NCI-H2227 (cell line): Measurements from ENCODE around the gene OR2Z1.
"Not testable (repeated sequence)": the region's sequence is repeated elsewhere in the genome, so short reads cannot be mapped to it uniquely, and the experiment has no call there.

Source experiments
- DNase-seq: peaks from one replicate; lab custom pipeline; 2025; ENCODE audit not compliant: unreplicated experiment; lab: John Stamatoyannopoulos, UW

Gene OR2Z1

DNA sequence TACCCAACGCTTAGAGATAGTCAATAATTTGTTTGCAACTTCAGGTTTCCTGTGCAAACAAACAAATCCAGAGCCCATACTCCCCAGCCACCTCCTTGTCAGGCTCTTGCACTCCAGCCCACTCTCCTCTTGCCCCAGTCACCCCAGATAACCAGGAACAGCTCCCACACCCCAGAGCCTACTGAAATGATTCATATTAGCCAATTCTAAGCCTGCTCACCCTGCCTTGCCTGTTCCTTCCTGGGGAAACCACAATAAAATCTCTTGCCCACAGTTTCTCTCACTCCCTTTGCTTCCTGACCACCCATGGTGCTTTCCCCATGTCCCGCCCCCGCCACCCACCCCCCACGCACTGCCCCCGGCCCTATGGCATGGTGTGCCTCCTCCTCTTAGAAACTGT is 19.1 kb upstream of the OR2Z1 start:
- DNase-seq, result no peak

DNA sequence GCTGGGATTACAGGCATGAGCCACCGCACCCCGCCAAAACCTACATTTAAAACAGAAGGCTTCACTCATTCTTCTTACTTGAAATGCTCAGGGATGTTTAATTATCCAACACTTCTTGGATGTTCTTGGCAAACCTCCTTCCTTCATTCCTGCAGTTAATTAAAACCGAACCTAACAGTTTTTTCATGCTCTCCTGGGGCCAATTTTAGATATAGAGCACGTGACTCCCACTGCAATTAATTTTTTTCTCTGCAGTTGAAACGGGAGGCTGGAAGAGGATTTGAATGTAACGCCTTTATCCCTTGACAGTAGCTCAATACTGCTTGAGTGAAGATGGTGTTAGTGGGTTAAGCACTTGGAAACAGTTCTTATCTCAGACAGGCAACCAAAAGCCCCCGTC is 18.2 kb upstream of the OR2Z1 start:
- no peak for DNase-seq

DNA sequence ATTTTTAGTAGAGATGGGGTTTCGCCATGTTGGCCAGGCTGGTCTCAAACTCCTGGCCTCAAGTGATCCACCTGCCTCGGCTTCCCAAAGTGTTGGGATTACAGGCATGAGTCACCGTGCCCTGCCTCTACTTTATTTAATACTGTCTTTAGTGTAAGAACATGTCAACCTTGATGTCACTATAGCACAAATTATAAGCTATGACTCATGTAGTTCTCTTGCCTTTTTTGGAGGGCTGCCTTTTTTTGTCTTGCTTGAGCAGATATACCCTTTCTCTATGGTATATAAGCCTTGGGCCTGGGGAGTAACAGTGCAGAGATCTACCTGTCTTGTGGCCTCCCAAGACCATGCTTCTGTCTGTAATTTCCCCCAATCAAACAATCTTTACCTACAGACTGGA is 16.1 kb upstream of the OR2Z1 start:
- DNase-seq, result not testable (repeated sequence)

DNA sequence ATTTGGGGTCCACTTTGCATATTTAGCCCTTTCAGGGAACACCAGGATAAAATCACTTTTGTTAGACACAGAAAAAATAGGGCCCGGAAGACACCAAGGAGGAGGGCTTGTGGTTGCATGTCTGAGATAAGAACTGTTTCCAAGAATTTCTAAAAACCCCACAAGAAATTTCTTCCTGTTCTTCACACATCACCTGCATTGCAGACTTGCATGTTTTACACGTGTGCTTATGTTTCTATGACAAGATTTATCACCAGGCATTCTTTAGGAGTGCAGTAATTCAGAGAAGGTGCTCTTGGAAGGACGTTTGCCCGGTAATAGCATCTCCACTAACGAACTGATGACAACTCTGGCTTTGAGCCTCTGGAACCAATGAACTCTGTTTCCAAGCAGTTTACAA is 15.7 kb upstream of the OR2Z1 start:
- DNase-seq, result no peak

DNA sequence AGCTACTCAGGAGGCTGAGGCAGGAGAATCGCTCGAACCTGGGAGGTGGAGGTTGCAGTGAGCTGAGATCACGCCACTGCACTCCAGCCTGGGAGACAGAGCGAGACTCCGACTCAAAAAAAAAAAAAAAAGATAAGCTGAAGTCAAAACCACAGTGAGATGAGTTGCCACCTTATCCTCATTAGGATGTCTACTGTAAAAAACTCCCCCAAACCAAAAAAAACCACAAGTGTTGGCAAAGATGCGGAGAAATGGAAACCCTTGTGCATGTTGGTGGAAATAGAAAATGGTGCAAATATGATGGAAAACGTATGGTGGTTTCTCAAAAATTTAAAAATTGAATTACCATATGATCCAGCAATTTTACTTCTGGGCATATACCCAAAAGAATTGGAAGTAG is 11.1 kb upstream of the OR2Z1 start:
- not testable (repeated sequence) for DNase-seq

DNA sequence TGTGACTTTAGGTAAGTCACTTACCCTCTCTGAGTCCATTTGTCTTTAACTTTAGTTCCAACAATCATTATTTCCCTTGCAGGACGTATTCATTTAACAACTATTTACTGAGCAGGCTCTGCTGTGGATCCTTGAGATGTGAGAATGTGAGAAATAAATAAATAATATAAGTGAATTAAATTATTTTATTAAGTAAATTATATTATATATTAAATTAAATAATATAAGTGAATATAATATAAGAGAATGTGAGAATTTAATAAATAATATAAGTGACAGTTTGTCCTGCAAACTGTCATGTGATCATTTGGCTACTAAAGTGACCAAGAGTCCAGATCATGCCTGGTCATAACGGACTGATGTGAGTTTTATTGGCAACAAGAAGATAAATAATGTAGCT is 598 bp downstream of the OR2Z1 start:
- no peak for DNase-seq

DNA sequence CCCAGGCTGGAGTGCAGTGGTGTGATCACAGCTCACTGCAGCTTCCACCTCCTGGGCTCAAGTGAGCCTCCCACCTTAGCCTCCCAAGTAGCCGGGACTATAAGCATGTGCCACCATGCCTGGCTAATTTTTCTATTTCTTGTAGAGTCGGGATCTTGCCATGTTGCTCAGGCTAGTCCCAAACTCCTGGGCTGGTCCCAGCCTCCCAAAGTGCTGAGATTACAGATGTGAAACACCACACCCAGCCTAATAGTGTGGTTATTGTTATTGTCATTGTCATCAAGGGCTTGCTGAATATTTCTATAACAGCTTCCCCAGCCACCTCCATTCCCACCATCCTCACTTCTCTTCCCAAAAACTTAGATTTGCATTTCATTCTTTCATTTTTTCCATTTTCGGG is 2.8 kb downstream of the OR2Z1 start:
- no peak for DNase-seq

DNA sequence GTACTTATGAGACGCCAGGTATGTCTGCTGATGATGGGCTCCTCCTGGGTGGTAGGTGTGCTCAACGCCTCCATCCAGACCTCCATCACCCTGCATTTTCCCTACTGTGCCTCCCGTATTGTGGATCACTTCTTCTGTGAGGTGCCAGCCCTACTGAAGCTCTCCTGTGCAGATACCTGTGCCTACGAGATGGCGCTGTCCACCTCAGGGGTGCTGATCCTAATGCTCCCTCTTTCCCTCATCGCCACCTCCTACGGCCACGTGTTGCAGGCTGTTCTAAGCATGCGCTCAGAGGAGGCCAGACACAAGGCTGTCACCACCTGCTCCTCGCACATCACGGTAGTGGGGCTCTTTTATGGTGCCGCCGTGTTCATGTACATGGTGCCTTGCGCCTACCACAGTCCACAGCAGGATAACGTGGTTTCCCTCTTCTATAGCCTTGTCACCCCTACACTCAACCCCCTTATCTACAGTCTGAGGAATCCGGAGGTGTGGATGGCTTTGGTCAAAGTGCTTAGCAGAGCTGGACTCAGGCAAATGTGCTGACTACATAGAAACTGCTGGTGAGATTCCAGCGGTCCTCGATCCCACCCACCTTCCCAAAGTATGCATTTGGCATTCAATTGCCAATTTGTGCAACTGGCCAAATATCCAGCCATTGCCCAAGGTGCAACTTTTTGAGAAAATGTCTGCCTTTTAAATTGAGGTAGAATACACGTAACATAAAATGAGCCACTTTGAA is 10.2 kb downstream of the OR2Z1 start:
- no peak for DNase-seq

DNA sequence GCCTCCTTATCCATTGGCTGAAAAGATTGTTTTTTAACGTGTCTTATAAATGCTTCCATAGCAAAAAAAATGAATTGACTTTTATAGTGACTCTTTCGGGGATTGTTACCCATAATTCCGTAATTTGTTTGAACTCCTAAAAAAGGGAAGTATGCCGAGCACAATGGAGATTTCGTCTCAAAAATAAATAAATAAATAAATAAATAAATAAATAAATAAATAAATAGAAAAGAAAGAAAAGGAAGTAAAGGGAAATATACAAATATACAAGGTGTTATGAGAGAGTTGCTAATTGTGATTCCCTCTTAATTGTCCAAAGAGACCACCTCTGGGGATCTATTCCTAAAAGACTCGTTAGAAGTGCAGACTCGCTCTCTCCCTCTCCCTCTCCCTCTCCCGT is 16.9 kb downstream of the OR2Z1 start:
- no peak for DNase-seq

DNA sequence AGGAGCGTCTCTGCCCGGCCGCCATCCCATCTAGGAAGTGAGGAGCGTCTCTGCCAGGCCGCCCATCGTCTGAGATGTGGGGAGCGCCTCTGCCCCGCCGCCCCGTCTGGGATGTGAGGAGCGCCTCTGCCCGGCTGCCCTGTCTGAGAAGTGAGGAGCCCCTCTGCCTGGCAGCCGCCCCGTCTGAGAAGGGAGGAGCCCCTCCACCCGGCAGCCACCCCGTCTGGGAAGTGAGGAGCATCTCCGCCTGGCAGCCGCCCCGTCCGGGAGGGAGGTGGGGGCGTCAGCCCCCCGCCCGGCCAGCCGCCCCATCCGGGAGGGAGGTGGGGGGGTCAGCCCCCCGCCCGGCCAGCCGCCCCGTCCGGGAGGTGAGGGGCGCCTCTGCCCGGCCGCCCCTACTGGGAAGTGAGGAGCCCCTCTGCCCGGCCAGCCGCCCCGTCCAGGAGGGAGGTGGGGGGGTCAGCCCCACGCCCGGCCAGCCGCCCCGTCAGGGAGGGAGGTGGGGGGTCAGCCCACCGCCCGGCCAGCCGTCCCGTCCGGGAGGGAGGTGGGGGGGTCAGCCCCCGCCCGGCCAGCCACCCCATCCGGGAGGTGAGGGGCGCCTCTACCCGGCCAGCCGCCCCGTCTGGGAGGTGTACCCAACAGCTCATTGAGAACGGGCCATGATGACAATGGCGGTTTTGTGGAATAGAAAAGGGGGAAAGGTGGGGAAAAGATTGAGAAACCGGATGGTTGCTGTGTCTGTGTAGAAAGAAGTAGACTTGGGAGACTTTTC is 18.0 kb downstream of the OR2Z1 start:
- not testable (repeated sequence) for DNase-seq

DNA sequence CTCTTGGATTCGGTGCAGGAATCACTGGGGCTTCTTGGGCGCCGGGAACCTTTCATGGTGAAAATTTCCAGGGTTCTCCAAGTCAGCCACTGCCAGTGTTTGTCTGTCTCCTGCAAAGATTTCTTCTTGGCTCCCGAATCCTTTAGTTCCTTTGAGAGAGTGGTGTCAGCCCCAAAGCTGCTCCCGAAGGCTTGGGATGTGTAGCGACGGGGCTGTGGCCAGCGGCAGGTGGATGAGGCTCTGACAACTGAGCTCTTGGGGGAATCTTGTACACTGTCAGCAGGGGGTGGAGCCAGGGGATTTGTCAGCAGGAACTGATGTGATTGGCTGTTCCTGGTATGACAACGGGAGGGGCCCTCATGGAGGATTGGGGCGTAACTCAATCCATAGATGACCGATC is 45.8 kb downstream of the OR2Z1 start:
- not testable (repeated sequence) for DNase-seq

DNA sequence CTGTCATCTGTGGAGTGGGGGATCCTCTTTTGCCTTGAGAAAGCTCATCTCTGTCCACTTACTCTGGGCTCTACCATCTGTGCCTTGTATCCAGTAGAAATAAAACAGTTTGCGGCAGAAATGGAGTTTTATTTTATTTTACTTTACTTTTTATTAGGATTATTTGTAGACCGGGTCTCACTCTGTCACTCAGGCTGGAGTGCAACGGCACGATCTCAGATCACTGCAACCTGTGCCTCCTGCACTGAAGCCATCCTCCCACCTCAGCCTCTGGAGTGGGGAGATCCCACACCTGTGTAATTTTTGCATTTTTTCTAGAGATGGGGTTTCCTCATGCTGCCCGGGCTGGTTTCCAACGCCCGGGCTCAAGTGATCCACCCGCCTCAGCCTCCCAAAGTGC is 47.8 kb downstream of the OR2Z1 start:
- not testable (repeated sequence) for DNase-seq

DNA sequence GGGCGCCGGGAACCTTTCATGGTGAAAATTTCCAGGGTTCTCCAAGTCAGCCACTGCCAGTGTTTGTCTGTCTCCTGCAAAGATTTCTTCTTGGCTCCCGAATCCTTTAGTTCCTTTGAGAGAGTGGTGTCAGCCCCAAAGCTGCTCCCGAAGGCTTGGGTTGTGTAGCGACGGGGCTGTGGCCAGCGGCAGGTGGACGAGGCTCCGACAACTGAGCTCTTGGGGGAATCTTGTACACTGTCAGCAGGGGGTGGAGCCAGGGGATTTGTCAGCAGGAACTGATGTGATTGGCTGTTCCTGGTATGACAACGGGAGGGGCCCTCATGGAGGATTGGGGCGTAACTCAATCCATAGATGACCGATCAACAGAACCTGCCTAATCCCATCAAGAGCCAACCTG is 52.2 kb downstream of the OR2Z1 start:
- not testable (repeated sequence) for DNase-seq
